Caco-2 (cell line): ENCODE measurements around the gene EIF4E2. TPM values are rescaled to one million over a fixed set of nuclear protein-coding genes. Genes with fewer than 3 reads are reported as not detected.

Experiments
- BruUV-seq: library from RNA; stranded (reverse); fragments of 400-500 nt; replicated peaks from 2 replicates; lab custom pipeline; 2021; lab: Mats Ljungman, UMichigan
- CTCF ChIA-PET: fragments of 300-600 bp; sonication (Branson Sonifier 250); formaldehyde crosslinking; loops from one replicate; lab custom pipeline; 2022; ENCODE audit warnings: antibody characterized with exemption; lab: Charles Lee
- POLR2A ChIA-PET: fragments of 300-600 bp; sonication (Branson Sonifier 250); formaldehyde crosslinking; loops from one replicate; lab custom pipeline; 2022; ENCODE audit warnings: antibody characterized with exemption; lab: Charles Lee
- DNase-seq, 2 experiments: peaks; one replicate each; pipeline versions ENCODE4 v3.0.0 to v3.0.0-alpha.2; 2020 to 2022
- H3K27me3 ChIP-seq: replicated peaks from 2 replicates; pipeline ENCODE4 v1.6.0; 2011; ENCODE audit warnings: low read length; ENCODE audit not compliant: control insufficient read depth, insufficient read depth
- H3K36me3 ChIP-seq: 2 replicates; pipeline ENCODE4 v1.5.1; 2011; ENCODE audit warnings: low read length; ENCODE audit not compliant: control insufficient read depth, insufficient read depth
- H3K4me1 ChIP-seq: fragments of 250-450 bp; sonication (Bioruptor Pico); 2 replicates; pipeline ENCODE4 v1.5.1; 2020; ENCODE audit warnings: mild to moderate bottlenecking
- H3K4me3 ChIP-seq: 2 replicates; pipeline ENCODE4 v1.5.1; 2011; ENCODE audit warnings: low read depth, mild to moderate bottlenecking, control low read depth, low read length
- H3K9me3 ChIP-seq: fragments of 250-450 bp; sonication (Bioruptor Pico); 2 replicates; pipeline ENCODE4 v1.5.1; 2020; ENCODE audit warnings: mild to moderate bottlenecking, moderate library complexity
- H3K27ac Mint-ChIP-seq: one replicate; pipeline ENCODE4 v1.8.0; 2022; ENCODE audit warnings: mixed read lengths; ENCODE audit not compliant: unreplicated experiment
- H3K27me3 Mint-ChIP-seq: one replicate; pipeline ENCODE4 v1.8.0; 2022; ENCODE audit warnings: mixed read lengths; ENCODE audit not compliant: insufficient read depth, unreplicated experiment
- H3K36me3 Mint-ChIP-seq: one replicate; pipeline ENCODE4 v1.8.0; 2022; ENCODE audit warnings: mild to moderate bottlenecking, mixed read lengths; ENCODE audit not compliant: insufficient read depth, unreplicated experiment
- H3K4me1 Mint-ChIP-seq: one replicate; pipeline ENCODE4 v1.8.0; 2022; ENCODE audit warnings: low read depth, mixed read lengths; ENCODE audit not compliant: unreplicated experiment
- H3K4me3 Mint-ChIP-seq: one replicate; pipeline ENCODE4 v1.8.0; 2022; ENCODE audit warnings: mild to moderate bottlenecking, moderate library complexity, mixed read lengths; ENCODE audit not compliant: unreplicated experiment
- H3K9me3 Mint-ChIP-seq: one replicate; pipeline ENCODE4 v1.8.0; 2022; ENCODE audit warnings: mixed read lengths; ENCODE audit not compliant: unreplicated experiment
- intact Hi-C: fragments of 100-400 bp; cut with micrococcal nuclease; formaldehyde crosslinking; loops from one replicate; pipeline ENCODE4 v1.10.0; 2022; ENCODE audit not compliant: unreplicated experiment
- total RNA-seq: library from RNA; stranded (reverse); gene quantifications from 2 replicates; pipeline ENCODE4 v1.2.3, GENCODE V29; 2022
- TF ChIP-seq, protein P1 (sequence below), 2 experiments: fragments of 200-600 bp in 1 of 2; IDR thresholded peaks; 1 replicate in 1 of 2; 2 replicates in 1 of 2; pipeline versions ENCODE4 v1.5.1 to v1.8.0; 2011 to 2022; ENCODE audit warnings: antibody characterized with exemption in 1 of 2, control low read depth in 1 of 2, inconsistent platforms in 1 of 2, low read depth in 1 of 2, low read length in 1 of 2, mild to moderate bottlenecking in 1 of 2, moderate library complexity in 1 of 2; ENCODE audit not compliant: insufficient read depth in 1 of 2, severe bottlenecking in 1 of 2, unreplicated experiment in 1 of 2

Gene EIF4E2
- total RNA-seq, 1 experiment from 2014 or later = 57.2 TPM

- no TSS peak for BruUV-seq
- H3K36me3 ChIP-seq = no peaks in the 10 kb centered on the region
Observed at GRCh38 chr2:232597362-232598079, 47.0 kb downstream of the EIF4E2 start.

GRCh38 chr2:232598293-232598692 lies 47.8 kb downstream of the EIF4E2 start:
- intact Hi-C loops = no loop called here
- TF ChIP-seq, protein P1, sequence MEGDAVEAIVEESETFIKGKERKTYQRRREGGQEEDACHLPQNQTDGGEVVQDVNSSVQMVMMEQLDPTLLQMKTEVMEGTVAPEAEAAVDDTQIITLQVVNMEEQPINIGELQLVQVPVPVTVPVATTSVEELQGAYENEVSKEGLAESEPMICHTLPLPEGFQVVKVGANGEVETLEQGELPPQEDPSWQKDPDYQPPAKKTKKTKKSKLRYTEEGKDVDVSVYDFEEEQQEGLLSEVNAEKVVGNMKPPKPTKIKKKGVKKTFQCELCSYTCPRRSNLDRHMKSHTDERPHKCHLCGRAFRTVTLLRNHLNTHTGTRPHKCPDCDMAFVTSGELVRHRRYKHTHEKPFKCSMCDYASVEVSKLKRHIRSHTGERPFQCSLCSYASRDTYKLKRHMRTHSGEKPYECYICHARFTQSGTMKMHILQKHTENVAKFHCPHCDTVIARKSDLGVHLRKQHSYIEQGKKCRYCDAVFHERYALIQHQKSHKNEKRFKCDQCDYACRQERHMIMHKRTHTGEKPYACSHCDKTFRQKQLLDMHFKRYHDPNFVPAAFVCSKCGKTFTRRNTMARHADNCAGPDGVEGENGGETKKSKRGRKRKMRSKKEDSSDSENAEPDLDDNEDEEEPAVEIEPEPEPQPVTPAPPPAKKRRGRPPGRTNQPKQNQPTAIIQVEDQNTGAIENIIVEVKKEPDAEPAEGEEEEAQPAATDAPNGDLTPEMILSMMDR (IDR thresholded peaks at IDR 0.05; ENCODE audit: insufficient read depth in 1 of 2, low read depth in 1 of 2, low read length in 1 of 2, severe bottlenecking in 1 of 2, unreplicated experiment in 1 of 2) = no peak
- H3K36me3 Mint-ChIP-seq = no peaks in the 10 kb centered on the region
- DNase-seq = no peak
- ChIA-PET POLR2A (no interaction called here), CTCF (no interaction called here)
- H3K27ac Mint-ChIP-seq = no peak overlapping the region
- no peaks in the 10 kb centered on the region for H3K27me3 ChIP-seq
- H3K9me3 Mint-ChIP-seq = no peaks in the 10 kb centered on the region
- no peaks in the 10 kb centered on the region for H3K4me1 ChIP-seq
- no peak overlapping the region for H3K4me3 Mint-ChIP-seq
- H3K27me3 Mint-ChIP-seq = no peaks in the 10 kb centered on the region
- no peak overlapping the region for H3K4me3 ChIP-seq
- no peaks in the 10 kb centered on the region for H3K36me3 ChIP-seq
- BruUV-seq = no TSS peak
- H3K4me1 Mint-ChIP-seq = no peaks in the 10 kb centered on the region
- H3K9me3 ChIP-seq = no peaks in the 10 kb centered on the region

More at GRCh38 chr2:232597362-232598079, 47.0 kb downstream of the EIF4E2 start:
- no peak for DNase-seq
- Mint-ChIP-seq H3K36me3 (no peaks in the 10 kb centered on the region), H3K9me3 (no peaks in the 10 kb centered on the region), H3K27me3 (no peaks in the 10 kb centered on the region), H3K4me3 (no peak overlapping the region), H3K27ac (no peak overlapping the region), H3K4me1 (no peaks in the 10 kb centered on the region)
- intact Hi-C loops = no loop called here
- H3K27me3 ChIP-seq = no peaks in the 10 kb centered on the region
- no peaks in the 10 kb centered on the region for H3K4me1 ChIP-seq
- ChIA-PET POLR2A (no interaction called here), CTCF (no interaction called here)
- no peak overlapping the region for H3K4me3 ChIP-seq
- no peaks in the 10 kb centered on the region for H3K9me3 ChIP-seq
- TF ChIP-seq, protein P1 (IDR thresholded peaks at IDR 0.05; ENCODE audit: insufficient read depth in 1 of 2, low read depth in 1 of 2, low read length in 1 of 2, severe bottlenecking in 1 of 2, unreplicated experiment in 1 of 2) = no peak

GRCh38 chr2:232600053-232600773 lies 49.7 kb downstream of the EIF4E2 start:
- POLR2A ChIA-PET = no interaction called here
- no TSS peak for BruUV-seq
- H3K36me3 Mint-ChIP-seq = no peaks in the 10 kb centered on the region
- H3K9me3 ChIP-seq = no peaks in the 10 kb centered on the region
- H3K27ac Mint-ChIP-seq = no peak overlapping the region
- H3K4me1 Mint-ChIP-seq = no peaks in the 10 kb centered on the region
- TF ChIP-seq, protein P1 (IDR thresholded peaks at IDR 0.05; ENCODE audit: insufficient read depth in 1 of 2, low read depth in 1 of 2, low read length in 1 of 2, severe bottlenecking in 1 of 2, unreplicated experiment in 1 of 2) = no peak
- no peak overlapping the region for H3K4me3 Mint-ChIP-seq
- intact Hi-C loops = no loop called here
- H3K4me3 ChIP-seq = no peak overlapping the region
- no peaks in the 10 kb centered on the region for H3K9me3 Mint-ChIP-seq
- no peaks in the 10 kb centered on the region for H3K36me3 ChIP-seq
- no peaks in the 10 kb centered on the region for H3K4me1 ChIP-seq
- no peaks in the 10 kb centered on the region for H3K27me3 ChIP-seq
- DNase-seq = no peak
- CTCF ChIA-PET = no interaction called here
- peaks cover 2% of the 10 kb centered on the region for H3K27me3 Mint-ChIP-seq
